ENCODE measurements around the gene ESPL1. TPM values are rescaled to one million over a fixed set of nuclear protein-coding genes. Genes with fewer than 3 reads are reported as not detected.

The ESPL1 gene
- total and polyA plus RNA-seq, 2 donors (not counting 3 experiments of a cell fraction or from before 2014, with no cell fraction given): 16.2 to 42.7 TPM

DNA sequence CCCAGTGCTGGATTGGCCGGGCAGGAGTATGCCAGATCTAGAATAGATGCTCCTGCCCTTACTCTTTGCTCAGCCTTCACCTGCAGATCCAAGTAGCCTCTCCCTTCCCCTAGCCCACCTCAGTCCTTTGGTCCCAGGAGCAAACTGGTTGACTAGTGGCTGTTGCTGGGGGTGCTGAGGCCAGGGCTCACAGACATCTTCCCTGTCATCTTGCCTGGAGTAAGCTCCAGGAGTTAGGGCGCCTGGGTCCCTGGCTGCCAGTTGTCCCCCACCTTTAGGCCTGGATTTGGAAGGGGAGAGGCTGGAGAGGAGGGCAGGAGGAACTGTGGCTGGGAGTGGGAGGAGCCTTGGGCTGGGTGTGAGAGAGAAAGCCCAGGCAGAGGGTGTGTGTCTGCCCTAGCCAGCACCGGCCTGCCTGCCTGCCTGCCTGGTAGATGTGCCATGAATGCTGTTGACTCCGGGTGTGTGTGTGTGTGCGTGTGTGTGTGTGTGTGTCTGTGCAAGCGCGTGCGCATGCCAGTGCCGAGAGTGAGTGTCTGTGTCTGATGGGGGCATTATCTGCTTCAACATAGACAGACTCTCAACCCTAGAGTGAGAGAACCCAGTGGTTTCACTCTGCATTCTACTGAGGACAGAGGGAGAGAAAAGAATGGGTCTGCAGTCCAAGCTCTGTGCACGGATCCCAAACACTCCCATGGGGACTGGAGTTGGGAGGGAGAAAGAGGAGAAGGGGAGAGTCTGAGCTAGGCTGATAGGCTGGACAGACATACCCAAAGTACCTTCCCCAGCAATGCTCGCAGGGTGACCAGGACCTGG lies 35.2 kb upstream of the ESPL1 start:
- no peaks in the 10 kb centered on the region for H3K79me2 ChIP-seq (ENCODE audit: control insufficient read depth, insufficient read depth, low read length)
- H2AFZ ChIP-seq (ENCODE audit: low read depth, low read length): peak overlapping the region; percentile 15
- dilution Hi-C loops (cut with MboI; ENCODE audit: extremely low pct_ligation_motif_present, low sequenced_read_pairs) (no loop called here), intact Hi-C loops (cut with micrococcal nuclease) (no loop called here)
- H3K36me3 ChIP-seq (ENCODE audit: control insufficient read depth in 2 of 2, extremely low read depth in 1 of 2, insufficient read depth in 2 of 2, low read length in 2 of 2): no peaks in the 10 kb centered on the region
- H3K27ac ChIP-seq (ENCODE audit: insufficient read depth, low read depth, low read length): no peak overlapping the region
- H3K4me3 ChIP-seq (replicated peaks in 1 of 3; ENCODE audit: insufficient read depth in 1 of 3, low read depth in 1 of 3, low read length in 3 of 3): no peak overlapping the region
- CTCF ChIA-PET: interaction anchor here (1.6 to 1.7 kb wide), 2 partner anchors 10 to 19 kb away, joined by 6 to 8 read pairs; no protein-coding TSS in a partner anchor
- TF ChIP-seq GATA2 (IDR thresholded peaks at IDR 0.05; ENCODE audit: insufficient read depth, insufficient read length, low read depth, low read length): no peak
- no peak for TF ChIP-seq MYC (IDR thresholded peaks at IDR 0.05; ENCODE audit: low read depth, low read length)
- FAIRE-seq: peak; percentile 24
- no peaks in the 10 kb centered on the region for H3K9me1 ChIP-seq (replicated peaks; ENCODE audit: control insufficient read depth, extremely low read depth, insufficient read depth, low read length)
- no peak overlapping the region for H3K9ac ChIP-seq (replicated peaks; ENCODE audit: extremely low read depth, insufficient read depth, low read length)
- no peaks in the 10 kb centered on the region for H3K9me3 ChIP-seq (replicated peaks; ENCODE audit: control insufficient read depth, insufficient read depth, low read length)
- POLR2A ChIA-PET: no interaction called here
- H3K4me1 ChIP-seq (ENCODE audit: control insufficient read depth, extremely low read depth, insufficient read depth, low read length): no peaks in the 10 kb centered on the region
- peaks cover 19 to 22% of the 10 kb centered on the region in 2 experiments for H3K27me3 ChIP-seq (ENCODE audit: control insufficient read depth in 2 of 2, insufficient read depth in 2 of 2, low read length in 2 of 2)
- no peaks in the 10 kb centered on the region for H4K20me1 ChIP-seq (replicated peaks; ENCODE audit: control insufficient read depth, extremely low read depth, insufficient read depth, low read length)
- no peak for DNase-seq (ENCODE audit: low read depth, low spot score)
- BruUV-seq (replicated peaks): no TSS peak
- H3K4me2 ChIP-seq (ENCODE audit: insufficient read depth, low read length): no peak overlapping the region

DNA sequence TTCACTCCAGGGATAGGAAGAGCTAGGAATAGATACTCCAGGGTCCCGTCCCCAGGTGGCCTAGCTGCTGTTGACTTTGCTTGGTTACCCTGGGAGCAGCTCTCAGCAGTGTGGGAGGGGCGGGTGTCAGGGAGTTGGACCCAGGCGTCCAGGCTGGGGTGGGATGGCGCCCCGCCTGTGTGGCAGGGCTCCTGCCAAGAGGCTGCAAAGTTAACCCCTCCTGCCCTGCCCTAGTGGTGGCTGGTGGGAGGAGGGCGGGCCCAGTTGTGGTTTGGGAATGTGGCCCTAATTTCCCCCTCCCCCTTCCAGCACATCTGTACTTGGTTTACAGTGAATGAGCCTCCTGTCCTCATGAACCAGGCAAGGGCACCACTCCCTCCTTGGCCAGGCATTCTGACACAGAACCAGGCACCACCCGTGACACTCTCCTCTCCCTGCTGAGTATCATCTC lies 34.4 kb upstream of the ESPL1 start:
- Histone ChIP-seq H3K27me3 (ENCODE audit: control insufficient read depth in 2 of 2, insufficient read depth in 2 of 2, low read length in 2 of 2) (peaks cover 19 to 22% of the 10 kb centered on the region in 2 experiments), H3K9me3 (replicated peaks; ENCODE audit: control insufficient read depth, insufficient read depth, low read length) (no peaks in the 10 kb centered on the region), H3K9me1 (replicated peaks; ENCODE audit: control insufficient read depth, extremely low read depth, insufficient read depth, low read length) (no peaks in the 10 kb centered on the region), H3K4me1 (ENCODE audit: control insufficient read depth, extremely low read depth, insufficient read depth, low read length) (no peaks in the 10 kb centered on the region), H3K27ac (ENCODE audit: insufficient read depth, low read depth, low read length) (no peak overlapping the region), H2AFZ (ENCODE audit: low read depth, low read length) (no peak overlapping the region), H3K4me3 (replicated peaks in 1 of 3; ENCODE audit: insufficient read depth in 1 of 3, low read depth in 1 of 3, low read length in 3 of 3) (no peak overlapping the region), H3K4me2 (ENCODE audit: insufficient read depth, low read length) (no peak overlapping the region), H3K79me2 (ENCODE audit: control insufficient read depth, insufficient read depth, low read length) (no peaks in the 10 kb centered on the region), H3K9ac (replicated peaks; ENCODE audit: extremely low read depth, insufficient read depth, low read length) (no peak overlapping the region), H4K20me1 (replicated peaks; ENCODE audit: control insufficient read depth, extremely low read depth, insufficient read depth, low read length) (no peaks in the 10 kb centered on the region), H3K36me3 (ENCODE audit: control insufficient read depth in 2 of 2, extremely low read depth in 1 of 2, insufficient read depth in 2 of 2, low read length in 2 of 2) (no peaks in the 10 kb centered on the region)
- ChIA-PET POLR2A (no interaction called here), CTCF (interaction anchor here (1.2 to 1.7 kb wide), 3 partner anchors 9 to 27 kb away, joined by 3 to 8 read pairs (median 6); no protein-coding TSS in a partner anchor)
- dilution Hi-C loops (cut with MboI; ENCODE audit: extremely low pct_ligation_motif_present, low sequenced_read_pairs) (no loop called here), intact Hi-C loops (cut with micrococcal nuclease) (no loop called here)
- no peak for DNase-seq (ENCODE audit: low read depth, low spot score)
- no peak for FAIRE-seq
- TF ChIP-seq POLR2A (IDR thresholded peaks at IDR 0.05; ENCODE audit: low read depth, low read length) (no peak), POLR2AphosphoS5 (IDR thresholded peaks at IDR 0.05; ENCODE audit: insufficient read depth, low read depth, low read length) (no peak), EZH2 (IDR thresholded peaks at IDR 0.05; ENCODE audit: borderline replicate concordance, low read depth, low read length, severe bottlenecking) (no peak), JUN (IDR thresholded peaks at IDR 0.05; ENCODE audit: borderline replicate concordance, insufficient read depth, insufficient read length, low read depth) (no peak), MYC (IDR thresholded peaks at IDR 0.05; ENCODE audit: low read depth, low read length) (no peak), FOS (IDR thresholded peaks at IDR 0.05; ENCODE audit: borderline replicate concordance, insufficient read depth, low read length) (no peak), GATA2 (IDR thresholded peaks at IDR 0.05; ENCODE audit: insufficient read depth, insufficient read length, low read depth, low read length) (no peak)
- TF ChIP-seq, protein P1, sequence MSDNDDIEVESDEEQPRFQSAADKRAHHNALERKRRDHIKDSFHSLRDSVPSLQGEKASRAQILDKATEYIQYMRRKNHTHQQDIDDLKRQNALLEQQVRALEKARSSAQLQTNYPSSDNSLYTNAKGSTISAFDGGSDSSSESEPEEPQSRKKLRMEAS (IDR thresholded peaks at IDR 0.05; ENCODE audit: insufficient read depth, insufficient read length): no peak
- TF ChIP-seq, protein P2, sequence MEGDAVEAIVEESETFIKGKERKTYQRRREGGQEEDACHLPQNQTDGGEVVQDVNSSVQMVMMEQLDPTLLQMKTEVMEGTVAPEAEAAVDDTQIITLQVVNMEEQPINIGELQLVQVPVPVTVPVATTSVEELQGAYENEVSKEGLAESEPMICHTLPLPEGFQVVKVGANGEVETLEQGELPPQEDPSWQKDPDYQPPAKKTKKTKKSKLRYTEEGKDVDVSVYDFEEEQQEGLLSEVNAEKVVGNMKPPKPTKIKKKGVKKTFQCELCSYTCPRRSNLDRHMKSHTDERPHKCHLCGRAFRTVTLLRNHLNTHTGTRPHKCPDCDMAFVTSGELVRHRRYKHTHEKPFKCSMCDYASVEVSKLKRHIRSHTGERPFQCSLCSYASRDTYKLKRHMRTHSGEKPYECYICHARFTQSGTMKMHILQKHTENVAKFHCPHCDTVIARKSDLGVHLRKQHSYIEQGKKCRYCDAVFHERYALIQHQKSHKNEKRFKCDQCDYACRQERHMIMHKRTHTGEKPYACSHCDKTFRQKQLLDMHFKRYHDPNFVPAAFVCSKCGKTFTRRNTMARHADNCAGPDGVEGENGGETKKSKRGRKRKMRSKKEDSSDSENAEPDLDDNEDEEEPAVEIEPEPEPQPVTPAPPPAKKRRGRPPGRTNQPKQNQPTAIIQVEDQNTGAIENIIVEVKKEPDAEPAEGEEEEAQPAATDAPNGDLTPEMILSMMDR (IDR thresholded peaks at IDR 0.05; ENCODE audit: extremely low read depth in 1 of 2, insufficient read depth in 1 of 2, low read depth in 1 of 2, low read length in 2 of 2): no peak
- no TSS peak for BruUV-seq (replicated peaks)
